Hippocampal formation (tissue), 2 donors: ENCODE data around the gene GNG7.
A peak's percentile ranks its signal among the peaks of the same experiment; 100 is the strongest.
"Not testable (repeated sequence)": the region's sequence is repeated elsewhere in the genome, so short reads cannot be mapped to it uniquely, and the experiment has no call there.

Source experiments
- DNase-seq, 2 donors: peaks; one replicate each; lab custom pipeline; 2025; lab: John Stamatoyannopoulos, UW

The GNG7 gene

GRCh38 chr19:2511570-2511969 lies 190.9 kb downstream of the GNG7 start:
- no peak for DNase-seq

GRCh38 chr19:2509096-2509495 lies 193.4 kb downstream of the GNG7 start:
- no peak for DNase-seq

DNA sequence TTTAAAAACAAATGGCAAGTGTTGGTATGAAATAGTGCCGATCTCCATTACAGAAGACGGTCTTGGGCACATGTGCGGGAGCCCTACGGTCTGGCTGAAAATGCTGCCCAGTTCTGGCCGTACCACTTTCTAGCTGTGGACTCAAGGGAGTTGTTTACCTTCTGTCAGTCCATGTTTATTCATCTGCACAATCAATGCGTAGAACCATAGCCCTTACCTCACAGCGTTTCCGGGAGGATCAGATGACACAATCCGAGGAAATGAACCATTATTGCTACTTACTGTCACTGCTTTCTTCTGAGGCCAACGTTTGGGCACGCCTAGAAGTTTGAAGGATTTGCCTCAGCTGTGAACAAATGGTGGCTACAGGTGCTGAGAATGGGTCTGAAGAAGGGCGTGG lies 195.4 kb downstream of the GNG7 start:
- no peak for DNase-seq

GRCh38 chr19:2506656-2507055 lies 195.8 kb downstream of the GNG7 start:
- not testable (repeated sequence) for DNase-seq

GRCh38 chr19:2503521-2504109 lies 198.9 kb downstream of the GNG7 start:
- no peak for DNase-seq

- no peak for DNase-seq
Measured at GRCh38 chr19:2500841-2501261, 201.6 kb downstream of the GNG7 start.

DNA sequence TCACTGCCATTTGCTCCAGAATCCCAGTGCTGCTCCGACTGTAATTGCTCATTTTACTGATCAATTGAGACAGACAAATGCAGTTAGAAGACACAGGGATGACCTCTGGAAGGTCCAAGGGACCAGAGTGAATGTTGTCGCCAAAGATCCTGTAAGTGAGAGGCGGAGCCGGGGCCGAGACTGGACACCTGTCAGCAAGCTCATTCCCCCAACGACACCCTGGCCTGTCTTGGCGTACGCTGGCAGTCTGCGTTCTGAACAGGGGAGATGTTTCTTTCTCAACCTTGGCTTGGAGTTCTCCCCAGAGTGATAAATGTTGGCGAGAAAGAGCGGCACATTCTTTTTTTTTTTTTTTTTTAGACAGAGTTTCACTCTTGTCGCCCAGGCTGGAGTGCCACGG lies 202.3 kb downstream of the GNG7 start:
- no peak for DNase-seq

GRCh38 chr19:2497186-2497585 lies 205.3 kb downstream of the GNG7 start:
- DNase-seq: no peak

DNA sequence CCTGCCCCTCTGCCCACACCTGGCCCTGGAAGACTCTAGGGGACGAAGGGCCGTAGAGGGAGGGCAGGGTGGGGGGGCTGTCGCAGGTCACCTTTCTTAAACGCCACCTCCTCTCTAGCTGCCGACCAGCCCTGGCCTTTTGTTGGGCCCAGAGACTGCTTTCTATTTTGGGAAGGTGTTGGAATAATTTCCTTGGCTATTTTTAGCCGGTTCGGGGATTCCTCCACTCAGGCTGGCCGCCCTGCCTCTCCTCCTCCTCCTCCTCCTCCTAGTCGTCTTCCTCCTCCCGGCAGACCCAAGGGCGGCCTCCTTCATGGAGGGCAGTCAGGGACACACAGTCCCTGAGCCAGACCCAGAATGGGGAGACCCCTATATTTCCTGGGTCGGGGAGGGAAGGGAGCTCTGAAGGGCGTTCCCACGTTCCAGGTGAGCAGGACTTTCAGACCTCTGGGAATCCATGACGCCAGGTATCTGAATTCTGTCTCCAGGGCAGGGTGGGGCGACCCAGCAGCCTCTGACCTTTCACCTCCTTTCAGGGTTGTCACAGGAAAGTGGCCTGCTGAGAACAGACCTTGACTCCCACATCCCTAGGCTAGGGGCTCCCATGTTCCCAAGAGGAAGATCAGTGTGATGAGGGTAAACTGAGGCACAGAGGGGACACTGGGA lies 206.7 kb downstream of the GNG7 start:
- DNase-seq: no peak

- no peak for DNase-seq
Measured at GRCh38 chr19:2495130-2495641, 207.3 kb downstream of the GNG7 start.

GRCh38 chr19:2494447-2495129 lies 207.9 kb downstream of the GNG7 start:
- peak; percentile 26 to 48 for DNase-seq

DNA sequence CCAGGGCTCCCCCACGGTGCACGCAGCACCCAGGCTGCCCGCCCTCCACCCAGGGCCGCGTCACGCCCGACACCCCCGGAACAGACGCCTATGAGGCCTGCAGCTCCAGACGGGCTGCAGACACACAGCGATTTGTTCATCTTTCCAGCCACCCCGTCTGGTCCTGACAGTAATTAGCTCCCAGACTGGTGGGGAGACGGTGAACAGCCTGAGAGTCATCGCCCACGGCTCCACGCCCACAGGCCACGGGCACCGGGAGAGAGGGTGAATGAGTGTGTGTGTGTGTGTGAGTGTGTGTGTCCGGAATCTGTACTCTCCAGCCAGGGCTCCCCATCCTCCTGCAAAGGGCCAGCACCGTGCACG lies 208.4 kb downstream of the GNG7 start:
- DNase-seq: no peak

GRCh38 chr19:2493448-2493847 lies 209.0 kb downstream of the GNG7 start:
- not testable (repeated sequence) for DNase-seq

- no peak for DNase-seq
Measured at GRCh38 chr19:2492870-2493269, 209.6 kb downstream of the GNG7 start.

DNA sequence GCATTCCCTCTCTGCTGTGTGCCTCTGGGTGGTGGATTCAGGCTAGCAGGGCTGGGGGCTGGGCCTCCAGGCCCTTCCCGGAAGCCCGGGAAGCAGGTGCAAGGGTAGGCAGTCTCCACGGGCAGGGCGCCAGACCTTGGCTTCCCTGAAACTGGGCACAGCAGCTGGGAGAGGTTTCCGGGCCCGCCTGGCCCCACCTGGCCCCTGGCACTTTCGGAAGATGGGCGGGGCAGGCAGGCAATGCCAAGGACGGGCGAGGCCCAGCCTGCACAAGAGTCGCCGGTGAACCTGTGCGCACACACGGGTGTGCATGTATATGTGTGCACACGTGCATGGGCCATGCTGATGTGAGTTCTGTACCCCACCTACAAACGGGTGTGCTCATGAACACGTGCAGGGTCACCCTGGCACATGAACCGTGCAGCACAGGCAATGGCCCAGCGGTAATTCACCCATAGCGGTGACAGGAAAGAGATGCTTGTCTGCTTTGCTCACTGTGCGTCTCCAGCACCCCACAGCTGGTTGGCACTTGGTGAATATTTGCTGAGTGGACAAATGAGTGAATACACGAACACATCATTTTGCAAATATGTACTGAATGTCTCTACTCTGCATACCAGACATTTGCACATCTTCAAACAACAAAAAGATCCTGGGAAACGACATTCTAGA lies 211.2 kb downstream of the GNG7 start:
- DNase-seq: no peak

- DNase-seq: no peak
Measured at GRCh38 chr19:2490659-2491058, 211.8 kb downstream of the GNG7 start.

DNA sequence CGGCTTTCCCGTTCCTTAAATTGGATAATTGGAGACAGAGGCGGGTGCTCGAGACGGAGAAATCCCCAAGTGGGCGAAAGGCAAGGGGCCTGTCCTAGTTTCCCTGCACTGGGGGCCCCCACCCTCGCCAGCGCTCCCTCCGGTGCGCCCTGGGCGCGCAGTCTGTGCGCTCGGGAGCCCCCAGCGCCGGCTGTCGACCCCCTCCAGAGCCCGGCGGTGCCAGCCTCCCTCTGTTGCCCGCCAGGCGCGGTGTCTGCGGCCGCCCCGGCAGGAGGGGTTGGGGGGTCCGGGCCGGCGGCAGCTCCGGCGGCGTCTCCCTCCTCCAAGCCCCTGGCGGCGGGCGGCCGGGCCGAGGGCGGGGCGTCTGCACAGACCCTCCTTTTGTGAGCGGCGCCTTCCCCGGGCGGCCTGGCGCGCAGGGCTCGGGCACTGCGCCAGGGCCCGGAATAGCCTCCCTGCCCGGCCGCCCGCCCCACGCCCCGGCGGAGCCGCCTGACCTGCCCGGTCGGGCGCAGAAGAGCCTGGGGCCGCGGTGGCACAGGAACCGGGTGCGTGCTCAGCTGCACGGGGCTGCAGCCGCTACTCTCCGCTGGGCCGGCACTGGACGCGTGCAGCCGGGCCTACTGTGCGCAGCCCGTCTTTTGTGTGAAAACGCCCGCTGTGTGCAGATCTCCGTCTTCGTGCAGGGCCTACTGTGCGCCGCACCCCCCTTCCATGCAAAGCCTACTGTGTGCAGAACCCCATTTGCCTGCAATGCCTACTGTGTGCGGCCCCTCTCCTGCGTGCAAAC lies 213.4 kb downstream of the GNG7 start:
- peak in 1 of 2 donors; percentile 31 for DNase-seq

- DNase-seq: no peak
Measured at GRCh38 chr19:2488405-2488941, 214.0 kb downstream of the GNG7 start.

DNA sequence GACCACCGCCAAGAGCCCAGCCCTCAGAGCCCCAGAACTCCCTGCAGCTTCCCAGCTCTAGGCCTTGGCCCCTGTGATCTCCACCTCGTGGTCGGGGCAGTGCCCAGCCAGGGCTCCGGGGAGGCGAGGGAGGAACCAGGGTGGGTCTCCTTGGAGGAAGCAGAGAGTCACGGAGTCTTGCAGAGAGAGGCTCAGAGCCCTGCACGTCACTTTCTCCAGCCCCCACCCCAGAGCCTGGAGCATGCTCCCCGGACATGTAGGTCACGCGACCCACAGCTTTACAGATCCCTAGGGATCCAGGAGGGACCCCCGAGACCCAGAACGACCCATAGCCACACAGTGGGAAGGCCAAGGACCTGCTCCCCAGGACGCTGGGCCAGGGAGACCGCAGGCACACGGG lies 214.7 kb downstream of the GNG7 start:
- no peak for DNase-seq

DNA sequence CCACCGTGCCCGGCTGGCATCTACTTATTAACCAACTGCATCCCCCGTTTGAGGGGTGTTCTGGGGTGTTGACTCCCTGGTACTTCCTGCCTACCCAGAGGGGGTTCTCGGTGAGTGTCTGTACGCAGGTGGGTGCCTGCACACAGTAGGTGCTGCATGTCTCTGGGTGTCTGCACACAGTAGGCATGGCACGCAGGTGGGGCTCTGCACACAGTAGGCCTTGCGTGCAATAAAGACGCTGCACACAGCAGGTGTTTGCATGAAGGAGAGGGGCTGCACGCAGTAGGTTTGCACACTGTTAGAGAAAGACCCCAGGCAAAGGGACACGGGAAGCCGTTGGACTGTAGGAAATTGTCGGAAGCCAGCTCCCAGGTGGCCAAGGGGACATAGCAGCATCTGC lies 215.4 kb downstream of the GNG7 start:
- no peak for DNase-seq

DNA sequence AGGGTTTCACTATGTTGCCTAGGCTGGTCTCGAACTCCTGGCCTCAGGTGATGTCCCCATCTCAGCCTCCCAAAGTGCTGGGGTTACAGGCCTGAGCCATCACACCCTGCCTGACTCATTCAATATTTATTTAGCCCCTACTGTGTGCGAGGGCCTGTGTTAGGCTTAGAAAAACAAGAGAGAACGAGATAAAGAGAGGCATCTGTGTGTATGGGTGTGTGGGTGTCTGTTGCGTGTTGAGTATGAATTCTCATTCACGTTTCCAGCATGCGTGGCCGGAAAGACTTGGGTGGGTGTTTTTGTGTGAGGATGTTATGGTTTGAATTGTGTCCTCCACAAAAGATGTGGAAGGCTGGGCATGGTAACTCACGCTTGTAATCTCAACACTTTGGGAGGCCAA lies 217.1 kb downstream of the GNG7 start:
- no peak for DNase-seq
